Globus pallidus (tissue), 1 donor: ENCODE results near the gene LYG2.
"Not testable (repeated sequence)": the region's sequence is repeated elsewhere in the genome, so short reads cannot be mapped to it uniquely, and the experiment has no call there.

ENCODE experiments used
- DNase-seq: peaks from one replicate; pipeline ENCODE4 v3.0.0-alpha.2; 2015; ENCODE audit warnings: low spot score

The LYG2 gene

GRCh38 chr2:99255491-99256318, at the start of gene LYG2:
Gene LYG2 (minus strand): TSS chr2:99255666. CDS start chr2:99254260, 1,406 bp downstream.
- no peak for DNase-seq

- not testable (repeated sequence) for DNase-seq
Observed at GRCh38 chr2:99301097-99301496, 45.6 kb upstream of the LYG2 start, which contains the start of gene LYG1. Gene LYG1 (minus strand): TSS chr2:99301197. CDS start chr2:99295670, 5,527 bp downstream.

- no peak for DNase-seq
Observed at GRCh38 chr2:99299580-99299979, 44.1 kb upstream of the LYG2 start.

- no peak for DNase-seq
Observed at GRCh38 chr2:99297994-99298393, 42.5 kb upstream of the LYG2 start.

GRCh38 chr2:99285526-99285925, 30.1 kb upstream of the LYG2 start:
- DNase-seq = no peak

GRCh38 chr2:99279969-99280695, 24.7 kb upstream of the LYG2 start:
- no peak for DNase-seq

GRCh38 chr2:99278793-99279291, 23.4 kb upstream of the LYG2 start:
- DNase-seq = no peak

- DNase-seq = not testable (repeated sequence)
Observed at GRCh38 chr2:99278195-99278765, 22.8 kb upstream of the LYG2 start.

- DNase-seq = no peak
Observed at GRCh38 chr2:99275882-99276281, 20.4 kb upstream of the LYG2 start.

GRCh38 chr2:99261242-99261641, 5.8 kb upstream of the LYG2 start:
- no peak for DNase-seq

- DNase-seq = no peak
Observed at GRCh38 chr2:99260184-99260583, 4.7 kb upstream of the LYG2 start.

- no peak for DNase-seq
Observed at GRCh38 chr2:99259465-99259864, 4.0 kb upstream of the LYG2 start.

- no peak for DNase-seq
Observed at GRCh38 chr2:99256677-99257076, 1.2 kb upstream of the LYG2 start.

- no peak for DNase-seq
Observed at GRCh38 chr2:99249951-99250350, 5.5 kb downstream of the LYG2 start.

GRCh38 chr2:99242151-99242550, 13.3 kb downstream of the LYG2 start:
- no peak for DNase-seq

GRCh38 chr2:99240431-99240830, 15.0 kb downstream of the LYG2 start:
- DNase-seq = no peak

GRCh38 chr2:99238599-99238998, 16.9 kb downstream of the LYG2 start:
- no peak for DNase-seq

GRCh38 chr2:99233177-99233576, 22.3 kb downstream of the LYG2 start:
- not testable (repeated sequence) for DNase-seq

- DNase-seq = no peak
Observed at GRCh38 chr2:99217929-99218501, 37.5 kb downstream of the LYG2 start.

GRCh38 chr2:99216096-99216495, 39.4 kb downstream of the LYG2 start:
- DNase-seq = no peak

- DNase-seq = no peak
Observed at GRCh38 chr2:99205491-99205890, 50.0 kb downstream of the LYG2 start.

- no peak for DNase-seq
Observed at GRCh38 chr2:99201959-99202678, 53.3 kb downstream of the LYG2 start.
